ENCODE measurements around the gene LRRC49.

- TF ChIP-seq CTCF (IDR thresholded peaks at IDR 0.05) (no peak), POLR2A (IDR thresholded peaks at IDR 0.05) (no peak)
These were observed 16.6 kb upstream of the LRRC49 start for GRCh38 chr15:70876011-70876410.

All from adrenal gland (tissue), 5 donors.